Measurements from ENCODE around the gene CPN1.

Gene CPN1

GRCh38 chr10:99996671-99997648 lies 84.7 kb downstream of the CPN1 start:
- no peak for DNase-seq (ENCODE audit: low read depth)

- no peak for DNase-seq (ENCODE audit: low read depth)
These were observed 86.0 kb downstream of the CPN1 start for GRCh38 chr10:99995713-99996112.

GRCh38 chr10:99995269-99995668 lies 86.4 kb downstream of the CPN1 start:
- DNase-seq (ENCODE audit: low read depth): no peak

- DNase-seq (ENCODE audit: low read depth): no peak
These were observed 86.9 kb downstream of the CPN1 start for GRCh38 chr10:99994801-99995200.

GRCh38 chr10:99993701-99994689 lies 87.7 kb downstream of the CPN1 start:
- DNase-seq (ENCODE audit: low read depth): peak; percentile 44

Measured in activated T-cell treated with anti-CD3 and anti-CD28 coated beads for 24 hours (primary cell).